ENCODE results near the gene TTC39B. TPM values are rescaled to one million over a fixed set of nuclear protein-coding genes. Genes with fewer than 3 reads are reported as not detected.

TTC39B gene
- total RNA-seq, 1 experiment from 2014 or later = 0.04 TPM

- no peak overlapping the region for H2AFZ ChIP-seq (ENCODE audit: low read length)
- no peak overlapping the region for H3K27ac ChIP-seq (ENCODE audit: low read length)
Measured at GRCh38 chr9:15310107-15310850, 3.3 kb upstream of the TTC39B start.

GRCh38 chr9:15308511-15308910 lies 1.5 kb upstream of the TTC39B start:
- no peaks in the 10 kb centered on the region for H3K9me2 ChIP-seq (replicated peaks; ENCODE audit: insufficient read depth, low read length)
- no peaks in the 10 kb centered on the region for H4K20me1 ChIP-seq (ENCODE audit: insufficient read depth, low read depth, low read length)
- no peak overlapping the region for H3K27ac ChIP-seq (ENCODE audit: low read length)
- DNase-seq = no peak
- peaks cover 10% of the 10 kb centered on the region for H3K4me1 ChIP-seq (ENCODE audit: low read length)
- no peak overlapping the region for H3K4me2 ChIP-seq (ENCODE audit: low read depth, low read length, poor library complexity, severe bottlenecking)
- H3K4me3 ChIP-seq (ENCODE audit: low read length) = no peak overlapping the region
- no peak overlapping the region for H3K9ac ChIP-seq (ENCODE audit: low read length)
- H3K27me3 ChIP-seq (ENCODE audit: low read length) = no peaks in the 10 kb centered on the region
- H3K79me2 ChIP-seq (ENCODE audit: low read length) = no peaks in the 10 kb centered on the region
- no peaks in the 10 kb centered on the region for H3K9me3 ChIP-seq (ENCODE audit: low read length)
- H3K36me3 ChIP-seq (ENCODE audit: insufficient read depth, low read length) = no peaks in the 10 kb centered on the region
- no peak overlapping the region for H2AFZ ChIP-seq (ENCODE audit: low read length)

More at GRCh38 chr9:15310107-15310850, 3.3 kb upstream of the TTC39B start:
- Histone ChIP-seq H3K4me1 (ENCODE audit: low read length) (peaks cover 10% of the 10 kb centered on the region), H3K9ac (ENCODE audit: low read length) (no peak overlapping the region), H3K79me2 (ENCODE audit: low read length) (no peaks in the 10 kb centered on the region), H3K4me2 (ENCODE audit: low read depth, low read length, poor library complexity, severe bottlenecking) (no peak overlapping the region), H3K9me3 (ENCODE audit: low read length) (no peaks in the 10 kb centered on the region), H3K36me3 (ENCODE audit: insufficient read depth, low read length) (no peaks in the 10 kb centered on the region), H4K20me1 (ENCODE audit: insufficient read depth, low read depth, low read length) (no peaks in the 10 kb centered on the region), H3K4me3 (ENCODE audit: low read length) (no peak overlapping the region), H3K9me2 (replicated peaks; ENCODE audit: insufficient read depth, low read length) (no peaks in the 10 kb centered on the region), H3K27me3 (ENCODE audit: low read length) (no peaks in the 10 kb centered on the region)
- DNase-seq = no peak

- Histone ChIP-seq H3K4me2 (ENCODE audit: low read depth, low read length, poor library complexity, severe bottlenecking) (peak overlapping the region; percentile 63), H4K20me1 (ENCODE audit: insufficient read depth, low read depth, low read length) (no peaks in the 10 kb centered on the region), H2AFZ (ENCODE audit: low read length) (peak overlapping the region; percentile 64; the same call in 1 of the 2 replicates), H3K9me2 (replicated peaks; ENCODE audit: insufficient read depth, low read length) (no peaks in the 10 kb centered on the region), H3K27ac (ENCODE audit: low read length) (no peak overlapping the region), H3K9me3 (ENCODE audit: low read length) (no peaks in the 10 kb centered on the region), H3K27me3 (ENCODE audit: low read length) (no peaks in the 10 kb centered on the region), H3K4me1 (ENCODE audit: low read length) (peaks cover 10% of the 10 kb centered on the region), H3K79me2 (ENCODE audit: low read length) (no peaks in the 10 kb centered on the region), H3K4me3 (ENCODE audit: low read length) (peak overlapping the region; percentile 63), H3K9ac (ENCODE audit: low read length) (peak overlapping the region; percentile 50), H3K36me3 (ENCODE audit: insufficient read depth, low read length) (no peaks in the 10 kb centered on the region)
- DNase-seq = peak; percentile 42
Measured at GRCh38 chr9:15307523-15307841, 466 bp upstream of the TTC39B start.

GRCh38 chr9:15306068-15306756 lies 804 bp downstream of the TTC39B start:
- Histone ChIP-seq H4K20me1 (ENCODE audit: insufficient read depth, low read depth, low read length) (no peaks in the 10 kb centered on the region), H3K9me3 (ENCODE audit: low read length) (no peaks in the 10 kb centered on the region), H3K27me3 (ENCODE audit: low read length) (no peaks in the 10 kb centered on the region), H3K9ac (ENCODE audit: low read length) (peak overlapping the region; percentile 50; the same call in 1 of the 2 replicates), H2AFZ (ENCODE audit: low read length) (peak overlapping the region; percentile 96), H3K36me3 (ENCODE audit: insufficient read depth, low read length) (no peaks in the 10 kb centered on the region), H3K4me1 (ENCODE audit: low read length) (peaks cover 10% of the 10 kb centered on the region), H3K4me3 (ENCODE audit: low read length) (peak overlapping the region; percentile 63), H3K27ac (ENCODE audit: low read length) (no peak overlapping the region), H3K79me2 (ENCODE audit: low read length) (no peaks in the 10 kb centered on the region), H3K4me2 (ENCODE audit: low read depth, low read length, poor library complexity, severe bottlenecking) (peak overlapping the region; percentile 63), H3K9me2 (replicated peaks; ENCODE audit: insufficient read depth, low read length) (no peaks in the 10 kb centered on the region)
- no peak for DNase-seq

- Histone ChIP-seq H3K4me3 (ENCODE audit: low read length) (no peak overlapping the region), H3K79me2 (ENCODE audit: low read length) (no peaks in the 10 kb centered on the region), H3K27ac (ENCODE audit: low read length) (no peak overlapping the region), H3K27me3 (ENCODE audit: low read length) (no peaks in the 10 kb centered on the region), H3K4me2 (ENCODE audit: low read depth, low read length, poor library complexity, severe bottlenecking) (no peak overlapping the region), H3K4me1 (ENCODE audit: low read length) (peaks cover 10% of the 10 kb centered on the region), H3K9me2 (replicated peaks; ENCODE audit: insufficient read depth, low read length) (no peaks in the 10 kb centered on the region), H3K36me3 (ENCODE audit: insufficient read depth, low read length) (no peaks in the 10 kb centered on the region), H4K20me1 (ENCODE audit: insufficient read depth, low read depth, low read length) (no peaks in the 10 kb centered on the region), H3K9ac (ENCODE audit: low read length) (no peak overlapping the region), H2AFZ (ENCODE audit: low read length) (no peak overlapping the region), H3K9me3 (ENCODE audit: low read length) (no peaks in the 10 kb centered on the region)
- no peak for DNase-seq
Measured at GRCh38 chr9:15305470-15305869, 1.5 kb downstream of the TTC39B start.

GRCh38 chr9:15304632-15305031 lies 2.4 kb downstream of the TTC39B start:
- no peak overlapping the region for H3K27ac ChIP-seq (ENCODE audit: low read length)
- H3K4me1 ChIP-seq (ENCODE audit: low read length) = peaks cover 10% of the 10 kb centered on the region
- H3K4me2 ChIP-seq (ENCODE audit: low read depth, low read length, poor library complexity, severe bottlenecking) = no peak overlapping the region

GRCh38 chr9:15300218-15300617 lies 6.8 kb downstream of the TTC39B start:
- no peak overlapping the region for H3K4me2 ChIP-seq (ENCODE audit: low read depth, low read length, poor library complexity, severe bottlenecking)
- no peak overlapping the region for H2AFZ ChIP-seq (ENCODE audit: low read length)
- no peak overlapping the region for H3K4me3 ChIP-seq (ENCODE audit: low read length)
- H3K36me3 ChIP-seq (ENCODE audit: insufficient read depth, low read length) = no peaks in the 10 kb centered on the region
- no peaks in the 10 kb centered on the region for H3K27me3 ChIP-seq (ENCODE audit: low read length)
- H3K9me2 ChIP-seq (replicated peaks; ENCODE audit: insufficient read depth, low read length) = no peaks in the 10 kb centered on the region
- H3K9me3 ChIP-seq (ENCODE audit: low read length) = no peaks in the 10 kb centered on the region
- H3K27ac ChIP-seq (ENCODE audit: low read length) = no peak overlapping the region
- H3K79me2 ChIP-seq (ENCODE audit: low read length) = no peaks in the 10 kb centered on the region
- no peaks in the 10 kb centered on the region for H3K4me1 ChIP-seq (ENCODE audit: low read length)
- H3K9ac ChIP-seq (ENCODE audit: low read length) = no peak overlapping the region
- DNase-seq = no peak
- no peaks in the 10 kb centered on the region for H4K20me1 ChIP-seq (ENCODE audit: insufficient read depth, low read depth, low read length)

More at GRCh38 chr9:15304632-15305031, 2.4 kb downstream of the TTC39B start:
- no peak overlapping the region for H3K4me3 ChIP-seq (ENCODE audit: low read length)
- no peaks in the 10 kb centered on the region for H3K9me2 ChIP-seq (replicated peaks; ENCODE audit: insufficient read depth, low read length)
- H3K9me3 ChIP-seq (ENCODE audit: low read length) = no peaks in the 10 kb centered on the region
- no peak overlapping the region for H3K9ac ChIP-seq (ENCODE audit: low read length)
- H3K27me3 ChIP-seq (ENCODE audit: low read length) = no peaks in the 10 kb centered on the region
- no peak for DNase-seq
- no peaks in the 10 kb centered on the region for H4K20me1 ChIP-seq (ENCODE audit: insufficient read depth, low read depth, low read length)
- H3K36me3 ChIP-seq (ENCODE audit: insufficient read depth, low read length) = no peaks in the 10 kb centered on the region
- H3K79me2 ChIP-seq (ENCODE audit: low read length) = no peaks in the 10 kb centered on the region
- H2AFZ ChIP-seq (ENCODE audit: low read length) = no peak overlapping the region

- H2AFZ ChIP-seq (ENCODE audit: low read length) = no peak overlapping the region
- no peak overlapping the region for H3K27ac ChIP-seq (ENCODE audit: low read length)
- no peak overlapping the region for H3K4me2 ChIP-seq (ENCODE audit: low read depth, low read length, poor library complexity, severe bottlenecking)
Measured at GRCh38 chr9:15299374-15299939, 7.6 kb downstream of the TTC39B start.

More at GRCh38 chr9:15299374-15299939, 7.6 kb downstream of the TTC39B start:
- no peaks in the 10 kb centered on the region for H3K79me2 ChIP-seq (ENCODE audit: low read length)
- H3K4me1 ChIP-seq (ENCODE audit: low read length) = no peaks in the 10 kb centered on the region
- DNase-seq = no peak
- no peaks in the 10 kb centered on the region for H3K27me3 ChIP-seq (ENCODE audit: low read length)
- H4K20me1 ChIP-seq (ENCODE audit: insufficient read depth, low read depth, low read length) = no peaks in the 10 kb centered on the region
- no peak overlapping the region for H3K9ac ChIP-seq (ENCODE audit: low read length)
- H3K9me2 ChIP-seq (replicated peaks; ENCODE audit: insufficient read depth, low read length) = no peaks in the 10 kb centered on the region
- no peak overlapping the region for H3K4me3 ChIP-seq (ENCODE audit: low read length)
- H3K36me3 ChIP-seq (ENCODE audit: insufficient read depth, low read length) = no peaks in the 10 kb centered on the region
- no peaks in the 10 kb centered on the region for H3K9me3 ChIP-seq (ENCODE audit: low read length)

Data from Karpas-422 (cell line).